Astrocyte (in vitro differentiated cells and primary cell): ENCODE measurements around the gene DLGAP1. TPM values are rescaled to one million over a fixed set of nuclear protein-coding genes. Genes with fewer than 3 reads are reported as not detected.

Source experiments
- DNase-seq: peaks from one replicate; pipeline ENCODE4 v3.0.0-alpha.2; 2010; ENCODE audit warnings: low read depth
- FAIRE-seq: peaks from 2 replicates; lab custom pipeline; 2011; peaks lifted over from hg19 to GRCh38; lab: Jason Lieb, UNC
- H2AFZ ChIP-seq: 2 replicates; pipeline ENCODE4 v1.6.0; 2012; ENCODE audit warnings: low read depth, low read length, inconsistent platforms
- H3K27ac ChIP-seq: 2 replicates; pipeline ENCODE4 v1.5.1; 2011; ENCODE audit warnings: low read depth, low read length, inconsistent platforms
- H3K27me3 ChIP-seq: 2 replicates; pipeline ENCODE4 v1.6.0; 2011; ENCODE audit warnings: low read length, inconsistent platforms; ENCODE audit not compliant: insufficient read depth
- H3K36me3 ChIP-seq: 2 replicates; pipeline ENCODE4 v1.5.1; 2011; ENCODE audit warnings: low read length, inconsistent platforms; ENCODE audit not compliant: insufficient read depth
- H3K4me1 ChIP-seq: 2 replicates; pipeline ENCODE4 v1.5.1; 2011; ENCODE audit warnings: low read length, inconsistent platforms; ENCODE audit not compliant: insufficient read depth
- H3K4me2 ChIP-seq: 2 replicates; pipeline ENCODE4 v1.6.0; 2012; ENCODE audit warnings: low read length, inconsistent platforms
- H3K4me3 ChIP-seq: 2 replicates; pipeline ENCODE4 v1.5.1; 2011; ENCODE audit warnings: low read depth, mild to moderate bottlenecking, low read length, inconsistent platforms; ENCODE audit not compliant: insufficient read depth
- H3K79me2 ChIP-seq: 2 replicates; pipeline ENCODE4 v1.6.0; 2012; ENCODE audit warnings: mild to moderate bottlenecking, low read length, inconsistent platforms; ENCODE audit not compliant: insufficient read depth
- H3K9ac ChIP-seq: 2 replicates; pipeline ENCODE4 v1.6.0; 2012; ENCODE audit warnings: mild to moderate bottlenecking, low read length, inconsistent platforms
- H3K9me3 ChIP-seq: 2 replicates; pipeline ENCODE4 v1.5.1; 2012; ENCODE audit warnings: low read depth, mild to moderate bottlenecking, low read length, inconsistent platforms; ENCODE audit not compliant: insufficient read depth
- H4K20me1 ChIP-seq: 2 replicates; pipeline ENCODE4 v1.6.0; 2012; ENCODE audit warnings: low read length, inconsistent platforms; ENCODE audit not compliant: insufficient read depth
- H3K27ac Mint-ChIP-seq: one replicate; pipeline ENCODE4 v1.8.0; 2021; ENCODE audit warnings: mild to moderate bottlenecking, mixed read lengths; ENCODE audit not compliant: unreplicated experiment
- H3K27me3 Mint-ChIP-seq: one replicate; pipeline ENCODE4 v1.8.0; 2021; ENCODE audit warnings: low read depth, mixed read lengths; ENCODE audit not compliant: unreplicated experiment
- H3K36me3 Mint-ChIP-seq: one replicate; pipeline ENCODE4 v1.8.0; 2021; ENCODE audit warnings: low read depth, mixed read lengths; ENCODE audit not compliant: unreplicated experiment
- H3K4me1 Mint-ChIP-seq: one replicate; pipeline ENCODE4 v1.8.0; 2021; ENCODE audit warnings: low read depth, mixed read lengths; ENCODE audit not compliant: unreplicated experiment
- H3K4me3 Mint-ChIP-seq: one replicate; pipeline ENCODE4 v1.8.0; 2021; ENCODE audit warnings: mild to moderate bottlenecking, moderate library complexity, mixed read lengths; ENCODE audit not compliant: unreplicated experiment
- H3K9me3 Mint-ChIP-seq: one replicate; pipeline ENCODE4 v1.8.0; 2021; ENCODE audit warnings: mild to moderate bottlenecking, mixed read lengths; ENCODE audit not compliant: unreplicated experiment
- EZH2 ChIP-seq: IDR thresholded peaks from 2 replicates; pipeline ENCODE4 v1.6.1; 2012; ENCODE audit warnings: mild to moderate bottlenecking, low read length, inconsistent platforms; ENCODE audit not compliant: insufficient read depth
- total RNA-seq: library from RNA; stranded (reverse); gene quantifications from 2 replicates; pipeline ENCODE4 v1.2.1, GENCODE V29; 2021
- TF ChIP-seq, protein P1 (sequence below): IDR thresholded peaks from 2 replicates; pipeline ENCODE4 v1.5.1; 2011; ENCODE audit warnings: low read depth, mild to moderate bottlenecking, inconsistent platforms, low read length, moderate library complexity; ENCODE audit not compliant: insufficient read depth

Gene DLGAP1
- total RNA-seq, 1 donor from 2014 or later, result 2.3 TPM

DNA sequence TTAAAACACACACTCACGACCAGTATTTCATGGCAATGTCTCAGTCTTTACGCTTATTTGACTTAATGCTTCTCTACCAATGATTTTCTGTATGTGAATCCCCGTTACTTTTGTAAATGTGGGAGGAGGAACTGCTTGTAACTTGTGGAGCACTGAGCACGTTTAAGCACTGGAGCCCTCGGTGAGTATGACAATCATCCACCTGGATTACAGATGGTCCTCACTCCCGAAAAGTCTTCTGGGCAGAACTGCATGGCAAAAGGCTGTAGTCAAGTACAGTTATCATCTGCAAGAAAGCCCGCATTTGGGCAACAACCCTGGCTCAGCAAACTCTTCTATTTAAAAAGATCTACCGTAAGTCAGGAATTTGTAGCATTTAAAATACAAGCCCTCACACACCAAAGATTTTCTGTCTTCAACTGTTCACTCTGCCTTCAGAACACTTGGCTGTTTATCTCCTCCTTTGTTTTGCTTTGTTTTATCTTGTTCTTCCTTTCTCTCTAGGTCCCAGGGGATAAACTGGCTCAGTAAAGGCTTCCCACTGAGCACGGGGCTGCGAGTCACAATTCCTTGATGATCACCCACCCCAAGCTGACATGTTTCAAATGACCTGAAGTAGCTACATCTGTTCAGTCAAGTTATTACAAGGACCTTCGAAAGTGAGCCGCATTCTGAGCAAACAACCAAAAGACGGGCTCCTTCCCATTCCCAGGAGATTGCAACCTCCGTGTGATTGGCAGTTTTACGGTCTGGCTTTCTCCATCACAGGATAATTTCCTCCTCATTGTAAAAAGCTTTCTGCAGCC lies 102.2 kb downstream of the DLGAP1 start:
- TF ChIP-seq, protein P1, sequence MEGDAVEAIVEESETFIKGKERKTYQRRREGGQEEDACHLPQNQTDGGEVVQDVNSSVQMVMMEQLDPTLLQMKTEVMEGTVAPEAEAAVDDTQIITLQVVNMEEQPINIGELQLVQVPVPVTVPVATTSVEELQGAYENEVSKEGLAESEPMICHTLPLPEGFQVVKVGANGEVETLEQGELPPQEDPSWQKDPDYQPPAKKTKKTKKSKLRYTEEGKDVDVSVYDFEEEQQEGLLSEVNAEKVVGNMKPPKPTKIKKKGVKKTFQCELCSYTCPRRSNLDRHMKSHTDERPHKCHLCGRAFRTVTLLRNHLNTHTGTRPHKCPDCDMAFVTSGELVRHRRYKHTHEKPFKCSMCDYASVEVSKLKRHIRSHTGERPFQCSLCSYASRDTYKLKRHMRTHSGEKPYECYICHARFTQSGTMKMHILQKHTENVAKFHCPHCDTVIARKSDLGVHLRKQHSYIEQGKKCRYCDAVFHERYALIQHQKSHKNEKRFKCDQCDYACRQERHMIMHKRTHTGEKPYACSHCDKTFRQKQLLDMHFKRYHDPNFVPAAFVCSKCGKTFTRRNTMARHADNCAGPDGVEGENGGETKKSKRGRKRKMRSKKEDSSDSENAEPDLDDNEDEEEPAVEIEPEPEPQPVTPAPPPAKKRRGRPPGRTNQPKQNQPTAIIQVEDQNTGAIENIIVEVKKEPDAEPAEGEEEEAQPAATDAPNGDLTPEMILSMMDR, result no peak
- no peak for TF ChIP-seq EZH2
- Mint-ChIP-seq H3K27ac (no peak overlapping the region), H3K36me3 (no peaks in the 10 kb centered on the region), H3K4me1 (no peaks in the 10 kb centered on the region), H3K9me3 (no peaks in the 10 kb centered on the region), H3K4me3 (no peak overlapping the region), H3K27me3 (peaks cover 2% of the 10 kb centered on the region)
- Histone ChIP-seq H3K27ac (no peak overlapping the region), H3K4me1 (no peaks in the 10 kb centered on the region), H3K4me3 (no peak overlapping the region), H3K9ac (no peak overlapping the region), H3K36me3 (no peaks in the 10 kb centered on the region), H3K79me2 (no peaks in the 10 kb centered on the region), H4K20me1 (no peaks in the 10 kb centered on the region), H2AFZ (no peak overlapping the region), H3K9me3 (no peaks in the 10 kb centered on the region), H3K4me2 (no peak overlapping the region), H3K27me3 (no peaks in the 10 kb centered on the region)
- FAIRE-seq (no peak), DNase-seq (no peak)

DNA sequence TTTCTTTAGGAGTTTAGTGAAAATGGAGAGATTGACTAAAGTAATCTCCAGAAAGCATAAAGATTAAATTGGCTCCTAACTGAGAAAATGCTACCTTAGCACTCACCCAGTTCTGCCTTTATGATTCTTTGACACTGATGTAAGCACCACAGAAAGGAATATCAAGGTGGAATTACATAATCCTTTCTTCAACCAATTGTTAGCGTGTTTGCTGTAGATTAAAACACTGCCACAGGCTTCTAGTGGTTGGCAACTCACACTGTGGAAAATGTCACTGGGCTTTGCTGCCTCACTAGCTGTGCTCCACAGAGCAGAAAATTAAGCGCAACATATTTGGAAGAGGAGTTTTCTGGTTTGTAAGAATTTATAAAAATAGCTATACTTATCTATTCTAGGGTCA lies 104.1 kb downstream of the DLGAP1 start:
- H3K4me1 Mint-ChIP-seq, result no peaks in the 10 kb centered on the region

More for the DNA sequence above, 104.1 kb downstream of the DLGAP1 start:
- Histone ChIP-seq H3K27ac (no peak overlapping the region), H4K20me1 (no peaks in the 10 kb centered on the region), H3K9me3 (no peaks in the 10 kb centered on the region), H3K9ac (no peak overlapping the region), H3K36me3 (no peaks in the 10 kb centered on the region), H3K79me2 (no peaks in the 10 kb centered on the region), H3K27me3 (no peaks in the 10 kb centered on the region), H3K4me1 (no peaks in the 10 kb centered on the region), H3K4me3 (no peak overlapping the region), H2AFZ (no peak overlapping the region), H3K4me2 (no peak overlapping the region)
- H3K9me3 Mint-ChIP-seq, result no peaks in the 10 kb centered on the region
- DNase-seq (no peak), FAIRE-seq (no peak)
- no peaks in the 10 kb centered on the region for H3K36me3 Mint-ChIP-seq
- H3K4me3 Mint-ChIP-seq, result no peak overlapping the region
- TF ChIP-seq, protein P1, result no peak
- TF ChIP-seq EZH2, result no peak
- H3K27ac Mint-ChIP-seq, result no peak overlapping the region
- H3K27me3 Mint-ChIP-seq, result peaks cover 2% of the 10 kb centered on the region
